Stimulated activated CD4-positive, alpha-beta T cell treated with anti-CD3 and anti-CD28 coated beads, TNF-alpha, amount 100 ng/mL, for 24 hours (primary cell): ENCODE results near the gene ANKRD23.

Experiments used
- DNase-seq, 3 experiments: peaks; one replicate each; pipeline ENCODE4 v3.0.0-alpha.2; 2020; ENCODE audit warnings: low read depth in 3 of 3

The ANKRD23 gene

DNA sequence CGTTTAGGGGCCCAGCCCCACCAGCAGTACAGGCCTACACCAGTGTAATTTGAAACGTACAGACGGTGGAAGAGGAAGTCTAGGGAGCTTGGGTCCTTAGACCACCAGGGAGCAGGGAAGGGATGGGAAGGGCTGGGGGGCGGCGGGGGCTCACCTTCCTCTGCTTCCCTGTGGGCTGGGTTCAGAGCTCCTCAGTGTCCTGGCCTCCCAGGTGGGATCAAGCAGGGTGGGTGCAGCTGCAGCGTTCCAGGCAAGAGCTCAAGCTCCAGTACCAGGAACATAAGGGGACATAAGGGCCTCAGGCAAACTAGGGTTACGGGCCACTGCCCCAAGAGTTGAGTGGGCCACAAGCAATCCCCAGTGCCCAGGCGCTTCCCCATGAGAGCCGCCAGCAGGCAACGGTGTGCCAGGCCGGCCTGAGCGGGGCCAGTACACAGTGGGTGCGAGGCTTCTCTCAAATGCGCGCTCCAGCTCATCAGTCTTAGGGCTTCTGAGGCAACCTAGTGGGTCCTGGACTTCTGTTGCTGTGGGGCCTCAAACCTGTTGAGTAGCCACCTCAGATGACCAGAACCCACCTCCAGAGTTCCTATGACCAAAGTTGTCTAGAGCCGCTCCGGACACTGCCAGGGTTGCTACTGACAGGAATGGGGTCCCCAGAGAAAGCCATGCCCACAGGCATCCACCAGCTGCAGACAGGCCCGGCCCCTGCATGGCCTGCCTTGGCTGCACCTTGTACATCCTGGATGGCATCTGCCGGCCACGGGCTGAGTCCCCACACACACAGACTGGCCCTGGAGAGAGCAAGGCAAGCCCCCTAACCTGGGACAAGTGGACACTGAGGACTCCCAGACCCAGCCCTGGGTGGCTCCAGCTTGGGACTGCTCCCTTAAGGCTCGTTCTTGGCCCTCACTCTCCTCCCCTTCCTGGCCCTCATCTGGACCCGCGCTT is 5.2 kb downstream of the ANKRD23 start:
- DNase-seq, result no peak

GRCh38 chr2:96837575-96837974 is 6.2 kb downstream of the ANKRD23 start:
- DNase-seq, result no peak

GRCh38 chr2:96835830-96836229 is 8.0 kb downstream of the ANKRD23 start:
- no peak for DNase-seq

GRCh38 chr2:96832754-96833507 is 10.9 kb downstream of the ANKRD23 start:
- no peak for DNase-seq

GRCh38 chr2:96832408-96832753 is 11.4 kb downstream of the ANKRD23 start:
- DNase-seq, result no peak

DNA sequence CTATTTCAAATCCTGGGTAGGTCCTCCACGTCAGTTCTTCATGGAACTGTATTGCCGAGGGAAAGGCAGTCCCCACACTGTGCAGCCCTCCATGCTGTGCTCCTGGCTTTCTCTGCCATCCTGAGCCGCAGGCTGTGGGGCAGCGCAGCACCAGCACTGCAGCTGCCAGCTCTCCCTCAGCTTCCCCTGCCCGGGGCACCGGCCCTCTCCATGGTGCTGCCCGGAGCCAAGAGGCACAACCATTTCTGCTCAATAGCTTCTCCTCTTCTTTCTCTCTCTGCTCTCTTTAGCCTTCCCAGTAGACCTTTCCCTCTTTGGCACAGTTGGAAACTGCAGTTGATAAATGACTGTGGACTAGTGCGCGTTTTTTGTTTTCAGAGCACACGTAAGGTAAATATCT is 12.1 kb downstream of the ANKRD23 start:
- DNase-seq, result no peak

- no peak for DNase-seq
Observed at GRCh38 chr2:96830044-96830562, 13.7 kb downstream of the ANKRD23 start.

GRCh38 chr2:96828874-96829273 is 14.9 kb downstream of the ANKRD23 start:
- DNase-seq, result no peak

DNA sequence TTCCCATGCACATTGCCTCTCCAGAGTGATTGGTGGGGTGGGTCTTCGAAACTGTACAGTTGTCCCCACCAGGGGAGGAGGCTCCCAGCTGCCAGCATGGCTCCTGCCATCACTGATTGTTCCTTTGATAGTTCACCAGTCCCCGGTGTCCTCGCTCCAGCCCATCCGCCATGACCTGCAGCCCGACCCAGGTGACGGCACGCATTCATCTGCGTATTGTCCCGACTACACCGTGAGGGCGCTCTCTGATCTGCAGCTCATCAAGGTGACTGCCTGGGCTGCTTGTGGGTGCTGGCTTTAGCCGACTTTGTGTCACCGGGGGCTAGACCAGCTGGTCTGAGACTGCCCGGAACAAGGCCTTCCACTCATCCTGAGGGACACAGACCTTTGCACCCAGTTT is 15.4 kb downstream of the ANKRD23 start:
- DNase-seq, result no peak

- DNase-seq, result no peak
Observed at GRCh38 chr2:96826546-96827278, 17.1 kb downstream of the ANKRD23 start.

GRCh38 chr2:96825057-96825456 is 18.8 kb downstream of the ANKRD23 start:
- no peak for DNase-seq

DNA sequence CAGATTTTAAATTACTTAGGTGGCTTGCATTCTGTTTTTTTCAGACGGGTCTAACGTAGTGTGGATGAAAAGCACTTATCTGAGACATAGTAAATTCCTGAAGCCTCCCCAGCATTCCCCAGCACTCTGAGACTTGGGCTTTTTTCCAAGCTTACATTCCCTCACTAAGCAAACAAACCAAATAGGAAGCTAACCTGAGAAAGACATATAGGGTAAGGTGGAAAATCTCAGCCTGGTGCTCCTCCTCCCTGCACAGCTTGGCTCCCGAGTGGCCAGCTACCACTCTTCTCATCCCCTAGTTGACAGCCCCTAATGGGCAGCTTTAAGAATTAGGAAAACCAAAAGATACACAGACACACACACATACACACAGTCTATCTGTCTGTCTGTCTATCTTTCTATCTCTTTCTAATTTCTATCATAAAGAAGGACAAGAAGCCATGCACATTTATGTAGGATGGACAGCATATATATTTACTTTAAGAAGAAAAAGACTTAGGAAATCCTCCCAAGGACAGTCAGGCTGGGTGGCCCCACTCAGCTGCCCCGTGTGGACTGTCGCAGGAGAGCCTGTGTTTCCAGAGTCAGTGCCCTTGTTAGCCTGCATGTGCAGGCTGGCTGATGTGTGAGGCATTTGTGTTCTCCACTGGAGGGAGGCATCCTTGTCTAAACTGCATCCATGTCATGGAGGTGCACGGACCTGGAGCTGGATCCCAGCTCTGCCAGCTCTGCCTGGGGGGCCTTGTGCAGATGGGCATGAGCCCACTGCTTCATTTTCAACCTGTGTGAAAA is 19.5 kb downstream of the ANKRD23 start:
- no peak for DNase-seq

- no peak for DNase-seq
Observed at GRCh38 chr2:96823198-96823597, 20.6 kb downstream of the ANKRD23 start.

- no peak for DNase-seq
Observed at GRCh38 chr2:96822786-96823185, 21.0 kb downstream of the ANKRD23 start.

DNA sequence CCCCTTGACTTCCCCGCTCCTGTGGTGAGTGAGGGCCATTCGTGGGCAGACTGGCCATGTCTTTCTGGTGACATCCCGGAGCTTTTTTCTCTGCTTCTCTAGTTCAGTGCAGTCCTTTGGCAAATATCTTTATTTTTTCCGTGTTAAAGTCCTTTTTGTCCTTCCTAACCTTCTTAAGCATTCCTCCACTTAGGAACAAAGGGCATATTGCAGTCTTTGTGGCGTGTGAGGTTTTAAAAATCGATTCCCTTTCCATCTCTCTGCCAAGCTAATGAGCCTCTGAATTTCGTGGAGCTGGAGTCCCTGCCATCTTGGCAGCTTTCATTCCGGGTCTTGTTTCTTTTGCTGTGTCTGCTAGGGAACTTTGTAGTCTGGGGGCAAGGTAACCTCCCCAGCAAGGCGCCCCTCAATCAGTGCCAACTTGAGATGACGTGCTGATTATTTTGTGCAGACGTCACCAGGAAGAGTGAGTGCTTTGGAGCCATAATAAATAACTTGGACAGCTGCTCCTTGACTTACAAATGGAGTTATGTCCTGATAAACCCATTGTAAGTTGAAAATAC is 22.6 kb downstream of the ANKRD23 start:
- DNase-seq, result no peak

- DNase-seq, result no peak
Observed at GRCh38 chr2:96819876-96820511, 23.8 kb downstream of the ANKRD23 start.

- DNase-seq, result no peak
Observed at GRCh38 chr2:96819128-96819875, 24.5 kb downstream of the ANKRD23 start.

- DNase-seq, result no peak
Observed at GRCh38 chr2:96817882-96818281, 25.9 kb downstream of the ANKRD23 start.

DNA sequence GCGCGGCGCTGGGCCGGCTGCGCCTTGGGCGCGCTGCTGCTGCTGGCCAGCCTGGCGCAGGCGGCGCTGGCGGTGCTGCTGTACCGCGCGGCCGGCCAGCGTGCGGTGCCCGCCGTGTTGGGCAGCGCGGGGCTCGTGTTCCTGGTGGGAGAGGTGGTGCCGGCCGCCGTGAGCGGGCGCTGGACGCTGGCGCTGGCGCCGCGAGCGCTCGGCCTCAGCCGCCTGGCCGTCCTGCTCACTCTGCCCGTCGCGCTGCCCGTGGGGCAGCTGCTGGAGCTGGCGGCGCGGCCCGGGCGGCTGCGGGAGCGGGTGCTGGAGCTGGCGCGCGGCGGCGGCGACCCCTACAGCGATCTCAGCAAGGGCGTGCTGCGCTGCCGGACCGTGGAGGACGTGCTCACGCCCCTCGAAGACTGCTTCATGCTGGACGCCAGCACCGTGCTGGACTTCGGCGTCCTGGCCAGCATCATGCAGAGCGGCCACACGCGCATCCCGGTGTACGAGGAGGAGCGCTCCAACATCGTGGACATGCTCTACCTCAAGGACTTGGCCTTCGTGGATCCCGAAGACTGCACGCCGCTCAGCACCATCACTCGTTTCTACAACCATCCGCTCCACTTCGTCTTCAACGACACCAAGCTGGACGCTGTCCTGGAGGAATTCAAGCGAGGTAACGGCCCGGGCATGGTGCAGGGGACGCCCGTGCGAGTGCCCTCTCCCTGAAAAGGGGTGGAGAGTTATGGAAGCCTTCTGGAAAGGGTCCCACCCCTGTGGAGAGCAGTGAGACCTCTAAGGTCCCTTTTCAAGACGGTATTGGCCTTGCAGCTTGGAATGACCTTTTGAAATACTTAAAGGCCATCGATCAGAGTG is 26.8 kb downstream of the ANKRD23 start:
- DNase-seq, result no peak
